Measurements from ENCODE around the gene ARHGAP9. TPM values are rescaled to one million over a fixed set of nuclear protein-coding genes. Genes with fewer than 3 reads are reported as not detected.
"Not testable (repeated sequence)": the region's sequence is repeated elsewhere in the genome, so short reads cannot be mapped to it uniquely, and the experiment has no call there.

The ARHGAP9 gene
- total RNA-seq, 2 experiments from 2014 or later: 218 to 259 TPM

DNA sequence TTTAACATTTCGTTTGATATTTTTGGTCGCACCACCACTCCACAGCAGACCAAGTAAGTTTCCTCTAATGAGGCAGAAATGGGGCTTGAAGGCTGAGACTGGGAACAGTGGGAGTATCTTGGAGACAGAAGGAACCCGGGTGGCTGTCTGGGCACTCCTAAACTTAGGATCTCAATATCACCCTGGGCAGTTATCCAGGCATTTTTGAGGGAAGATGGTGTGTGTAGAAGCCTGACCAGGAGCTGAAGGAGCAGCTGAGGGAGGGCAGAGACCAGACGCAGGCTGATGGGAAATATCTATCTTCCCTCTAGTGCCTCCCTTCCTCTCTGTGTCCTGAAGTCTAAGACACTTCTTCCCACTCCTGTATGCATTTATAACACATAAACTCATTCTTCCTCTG lies 18.9 kb upstream of the ARHGAP9 start:
- ChIA-PET CTCF (no interaction called here), POLR2A (no interaction called here)
- DNase-seq: no peak
- Mint-ChIP-seq H3K27me3 (no peaks in the 10 kb centered on the region), H3K36me3 (ENCODE audit: low read depth) (peaks cover 65% of the 10 kb centered on the region), H3K4me3 (no peak overlapping the region), H3K4me1 (no peaks in the 10 kb centered on the region), H3K27ac (no peak overlapping the region), H3K9me3 (no peaks in the 10 kb centered on the region)

DNA sequence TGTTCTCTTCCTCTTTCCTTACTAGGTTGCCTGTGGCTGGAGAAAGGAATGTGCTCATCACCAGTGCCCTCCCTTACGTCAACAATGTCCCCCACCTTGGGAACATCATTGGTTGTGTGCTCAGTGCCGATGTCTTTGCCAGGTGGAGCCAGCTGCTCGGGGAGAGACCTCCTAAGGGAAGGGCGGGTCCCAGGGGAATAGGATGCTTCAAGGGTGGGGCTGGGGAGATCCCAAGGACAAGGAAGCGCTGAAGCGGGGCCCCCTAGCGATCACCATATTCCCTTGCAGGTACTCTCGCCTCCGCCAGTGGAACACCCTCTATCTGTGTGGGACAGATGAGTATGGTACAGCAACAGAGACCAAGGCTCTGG lies 18.5 kb upstream of the ARHGAP9 start:
- ChIA-PET CTCF (interaction anchor here (1.0 to 1.7 kb wide), 3 partner anchors 19 to 40 kb away, joined by 3 to 6 read pairs (median 3); no protein-coding TSS in a partner anchor), POLR2A (no interaction called here)
- peaks cover 62% of the 10 kb centered on the region for H3K36me3 Mint-ChIP-seq (ENCODE audit: low read depth)
- H3K9me3 Mint-ChIP-seq: no peaks in the 10 kb centered on the region
- H3K4me3 Mint-ChIP-seq: no peak overlapping the region
- no peak overlapping the region for H3K27ac Mint-ChIP-seq
- DNase-seq: no peak
- H3K4me1 Mint-ChIP-seq: no peaks in the 10 kb centered on the region
- H3K27me3 Mint-ChIP-seq: no peaks in the 10 kb centered on the region

DNA sequence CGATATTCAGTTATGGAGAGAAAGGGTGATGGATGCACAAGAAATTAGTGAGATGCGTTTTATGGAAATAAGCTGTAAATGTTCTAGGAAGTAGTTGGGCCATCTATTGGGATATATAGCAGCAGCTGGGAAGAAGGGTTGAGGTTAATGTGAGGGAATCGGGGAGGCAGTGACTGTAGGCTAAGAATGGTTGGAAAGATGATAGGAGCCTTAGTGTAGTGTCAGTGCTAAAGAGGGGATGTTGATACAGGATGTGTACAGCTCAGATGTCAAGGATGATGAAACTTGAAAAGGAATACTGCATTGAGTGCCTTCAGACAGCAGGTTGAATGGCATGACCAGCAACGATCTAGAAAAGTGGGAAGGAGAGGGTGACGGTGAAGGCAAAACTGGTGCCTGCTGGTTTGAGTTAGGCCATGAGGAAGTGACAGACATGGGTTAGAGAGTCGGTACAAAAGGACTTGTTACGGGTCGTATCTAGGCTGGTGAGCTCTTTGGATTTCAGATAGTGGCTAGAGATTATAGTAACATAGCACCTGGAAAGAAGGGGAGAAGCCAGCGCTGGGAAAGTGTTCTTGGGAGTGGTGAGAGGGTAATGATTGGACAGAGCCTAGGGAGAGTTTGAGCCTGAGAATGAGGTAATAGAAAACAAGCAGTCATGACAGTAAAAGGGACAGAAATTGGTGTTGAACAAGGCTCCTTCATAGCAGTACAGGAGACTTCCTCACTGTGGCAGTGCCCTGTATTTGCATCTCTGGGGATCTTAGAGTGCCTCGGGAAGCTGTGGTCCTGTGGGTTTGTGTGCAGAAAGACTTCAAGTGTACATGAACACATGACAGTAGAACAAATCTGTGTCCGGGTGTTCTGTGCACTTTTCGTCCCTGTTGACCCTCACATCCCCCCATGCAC lies 17.8 kb upstream of the ARHGAP9 start:
- Mint-ChIP-seq H3K4me1 (peaks cover 3% of the 10 kb centered on the region), H3K36me3 (ENCODE audit: low read depth) (peaks cover 63% of the 10 kb centered on the region), H3K9me3 (no peaks in the 10 kb centered on the region), H3K4me3 (no peak overlapping the region), H3K27ac (no peak overlapping the region), H3K27me3 (no peaks in the 10 kb centered on the region)
- CTCF ChIA-PET: interaction anchor here (1.0 to 1.7 kb wide), 4 partner anchors 15 to 39 kb away, joined by 3 to 6 read pairs (median 3); no protein-coding TSS in a partner anchor
- no peak for DNase-seq
- POLR2A ChIA-PET: no interaction called here

DNA sequence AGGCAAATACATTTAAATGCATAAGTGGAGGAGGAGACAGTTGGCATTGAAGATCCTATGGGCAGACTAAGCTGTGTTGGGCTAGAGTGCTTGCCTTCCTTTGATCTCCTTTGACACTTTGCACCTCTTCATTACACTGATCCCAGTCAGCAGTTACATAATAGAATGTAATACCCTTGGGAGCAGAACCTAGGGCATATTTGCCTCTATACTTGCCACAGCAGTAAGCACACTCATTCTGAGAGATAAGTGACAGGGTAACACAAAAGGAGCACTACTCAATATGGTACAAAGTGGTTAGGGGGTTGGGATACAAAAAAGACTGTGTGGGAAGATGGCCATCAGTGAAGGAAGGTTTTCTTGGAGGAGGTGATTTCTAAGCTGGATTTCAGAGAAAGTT lies 17.2 kb upstream of the ARHGAP9 start:
- DNase-seq: no peak
- CTCF ChIA-PET: interaction anchor here (1.0 to 1.7 kb wide), 4 partner anchors 16 to 129 kb away, joined by 3 to 6 read pairs (median 3); no protein-coding TSS in a partner anchor
- no peaks in the 10 kb centered on the region for H3K27me3 Mint-ChIP-seq
- peaks cover 63% of the 10 kb centered on the region for H3K36me3 Mint-ChIP-seq (ENCODE audit: low read depth)
- POLR2A ChIA-PET: no interaction called here
- H3K9me3 Mint-ChIP-seq: no peaks in the 10 kb centered on the region
- peaks cover 3% of the 10 kb centered on the region for H3K4me1 Mint-ChIP-seq
- no peak overlapping the region for H3K27ac Mint-ChIP-seq
- H3K4me3 Mint-ChIP-seq: no peak overlapping the region

DNA sequence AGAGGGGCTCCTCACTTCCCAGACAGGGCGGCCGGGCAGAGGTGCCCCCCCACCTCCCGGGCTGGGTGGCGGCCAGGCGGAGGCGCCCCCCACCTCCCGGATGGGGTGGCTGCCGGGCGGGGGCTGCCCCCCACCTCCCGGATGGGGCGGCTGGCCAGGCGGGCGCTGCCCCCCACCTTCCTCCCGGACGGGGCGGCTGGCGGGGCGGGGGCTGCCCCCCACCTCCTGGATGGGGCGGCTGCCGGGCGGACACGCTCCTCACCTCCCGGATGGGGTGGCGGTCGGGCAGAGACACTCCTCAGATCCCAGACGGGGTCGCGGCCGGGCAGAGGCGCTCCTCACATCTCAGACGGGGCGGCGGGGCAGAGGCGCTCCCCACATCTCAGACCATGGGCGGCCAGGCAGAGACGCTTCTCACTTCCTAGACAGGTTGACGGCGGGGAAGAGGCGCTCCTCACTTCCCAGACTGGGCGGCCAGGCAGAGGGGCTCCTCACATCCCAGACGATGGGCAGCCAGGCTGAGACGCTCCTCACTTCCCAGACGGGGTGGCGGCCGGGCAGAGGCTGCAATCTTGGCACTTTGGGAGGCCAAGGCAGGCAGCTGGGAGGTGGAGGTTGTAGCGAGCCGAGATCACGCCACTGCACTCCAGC lies 15.5 kb upstream of the ARHGAP9 start:
- DNase-seq, POLR2A ChIA-PET, H3K4me3 Mint-ChIP-seq, H3K27me3 Mint-ChIP-seq, CTCF ChIA-PET, H3K9me3 Mint-ChIP-seq, H3K4me1 Mint-ChIP-seq: not testable (repeated sequence)
- H3K36me3 Mint-ChIP-seq (ENCODE audit: low read depth): peaks cover 62% of the 10 kb centered on the region
- H3K27ac Mint-ChIP-seq: peak overlapping the region; percentile 50

DNA sequence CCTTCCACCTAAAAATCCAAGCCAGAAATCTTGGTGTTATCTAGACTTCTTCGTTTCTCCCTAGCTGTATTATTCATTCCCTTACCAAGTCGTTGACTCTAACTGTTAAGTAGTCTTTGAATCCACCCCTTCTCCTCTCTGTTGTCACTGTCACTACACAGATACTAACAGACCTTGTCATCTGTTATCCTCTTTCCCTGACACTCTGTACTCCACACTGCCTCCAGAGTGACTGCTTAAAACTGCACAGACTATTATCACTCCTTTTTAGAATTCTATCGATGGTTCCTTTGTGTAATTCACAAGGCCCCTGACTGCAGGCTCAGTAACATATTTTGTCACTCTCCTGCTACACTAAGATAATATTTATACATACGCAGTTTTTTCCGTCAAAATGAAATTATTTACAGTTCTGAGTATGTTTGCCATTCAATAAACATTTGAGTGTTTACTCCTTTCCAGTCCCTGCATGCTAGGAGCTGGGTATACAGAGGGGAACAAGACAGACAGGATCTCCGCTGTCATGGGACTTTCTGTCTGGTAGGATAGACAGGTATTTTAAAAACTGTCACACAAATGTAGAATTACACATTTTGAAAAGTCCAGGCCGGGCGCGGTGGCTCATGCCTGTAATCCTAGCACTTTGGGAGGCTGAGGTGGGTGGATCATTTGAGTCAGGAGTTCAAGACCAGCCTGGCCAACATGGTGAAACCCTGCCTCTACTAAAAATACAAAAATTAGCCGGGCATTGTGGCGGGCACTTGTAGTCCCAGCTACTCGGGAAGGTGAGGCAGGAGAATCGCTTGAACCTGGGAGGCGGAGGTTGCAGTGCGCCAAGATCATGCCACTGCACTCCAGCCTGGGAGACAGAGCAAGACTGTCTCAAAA lies 12.0 kb upstream of the ARHGAP9 start:
- H3K4me3 Mint-ChIP-seq: no peak overlapping the region
- ChIA-PET POLR2A (no interaction called here), CTCF (interaction anchor here (1.0 to 1.5 kb wide), 5 partner anchors 9 to 33 kb away, joined by 3 to 4 read pairs (median 4); no protein-coding TSS in a partner anchor)
- peaks cover 31% of the 10 kb centered on the region for H3K4me1 Mint-ChIP-seq
- H3K36me3 Mint-ChIP-seq (ENCODE audit: low read depth): peaks cover 49% of the 10 kb centered on the region
- DNase-seq: peak; percentile 30
- H3K9me3 Mint-ChIP-seq: no peaks in the 10 kb centered on the region
- peak overlapping the region; percentile 51 for H3K27ac Mint-ChIP-seq
- no peaks in the 10 kb centered on the region for H3K27me3 Mint-ChIP-seq

DNA sequence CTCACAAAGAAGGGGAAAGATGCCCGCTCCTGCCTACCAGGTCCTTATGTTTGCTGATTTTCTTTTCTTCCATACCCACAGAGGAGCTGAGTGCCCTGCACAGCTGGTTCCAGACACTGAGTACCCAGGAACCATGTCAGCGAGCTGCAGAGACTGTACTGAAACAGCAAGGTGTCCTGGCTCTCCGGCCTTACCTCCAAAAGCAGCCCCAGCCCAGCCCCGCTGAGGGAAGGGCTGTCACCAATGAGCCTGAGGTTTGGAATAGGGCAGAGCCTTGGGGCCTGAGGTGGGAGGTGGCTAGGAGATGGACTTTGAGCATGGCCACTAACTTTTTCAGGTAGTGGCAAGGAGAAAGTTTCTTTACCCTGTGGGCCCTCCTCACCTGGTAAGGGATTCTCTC lies 10.5 kb upstream of the ARHGAP9 start:
- DNase-seq: no peak
- Mint-ChIP-seq H3K4me1 (peaks cover 31% of the 10 kb centered on the region), H3K9me3 (no peaks in the 10 kb centered on the region), H3K4me3 (no peak overlapping the region), H3K27me3 (no peaks in the 10 kb centered on the region), H3K36me3 (ENCODE audit: low read depth) (peaks cover 43% of the 10 kb centered on the region), H3K27ac (no peak overlapping the region)
- ChIA-PET CTCF (interaction anchor here (1.0 to 1.5 kb wide), 6 partner anchors 8 to 27 kb away, joined by 3 to 5 read pairs (median 4); no protein-coding TSS in a partner anchor), POLR2A (no interaction called here)

DNA sequence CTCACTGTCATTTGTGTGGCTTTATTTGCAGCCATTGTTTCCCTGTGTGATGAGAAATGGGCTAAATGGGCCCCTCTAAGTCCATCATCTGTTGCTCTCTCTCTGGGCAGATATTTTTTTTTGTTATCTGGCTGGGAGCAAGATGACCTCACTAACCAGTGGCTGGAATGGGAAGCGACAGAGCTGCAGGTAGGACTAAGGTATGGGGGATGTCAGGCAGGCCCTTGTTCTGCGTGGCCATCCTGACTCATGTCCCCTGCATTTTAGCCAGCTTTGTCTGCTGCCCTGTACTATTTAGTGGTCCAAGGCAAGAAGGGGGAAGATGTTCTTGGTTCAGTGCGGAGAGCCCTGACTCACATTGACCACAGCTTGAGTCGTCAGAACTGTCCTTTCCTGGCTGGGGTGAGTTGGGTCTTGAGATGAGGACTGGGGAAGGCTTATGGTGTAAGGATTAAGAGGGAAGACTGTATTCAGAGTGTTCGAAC lies 9.5 kb upstream of the ARHGAP9 start:
- CTCF ChIA-PET: interaction anchor here (0.6 to 1.0 kb wide), 2 partner anchors 27 to 1333 kb away, joined by 3 to 4 read pairs; no protein-coding TSS in a partner anchor
- H3K27ac Mint-ChIP-seq: peak overlapping the region; percentile 91
- H3K9me3 Mint-ChIP-seq: no peaks in the 10 kb centered on the region
- DNase-seq: no peak
- H3K27me3 Mint-ChIP-seq: no peaks in the 10 kb centered on the region
- POLR2A ChIA-PET: no interaction called here
- H3K4me1 Mint-ChIP-seq: peaks cover 31% of the 10 kb centered on the region
- peak overlapping the region; percentile 91 for H3K4me3 Mint-ChIP-seq
- H3K36me3 Mint-ChIP-seq (ENCODE audit: low read depth): peaks cover 39% of the 10 kb centered on the region

DNA sequence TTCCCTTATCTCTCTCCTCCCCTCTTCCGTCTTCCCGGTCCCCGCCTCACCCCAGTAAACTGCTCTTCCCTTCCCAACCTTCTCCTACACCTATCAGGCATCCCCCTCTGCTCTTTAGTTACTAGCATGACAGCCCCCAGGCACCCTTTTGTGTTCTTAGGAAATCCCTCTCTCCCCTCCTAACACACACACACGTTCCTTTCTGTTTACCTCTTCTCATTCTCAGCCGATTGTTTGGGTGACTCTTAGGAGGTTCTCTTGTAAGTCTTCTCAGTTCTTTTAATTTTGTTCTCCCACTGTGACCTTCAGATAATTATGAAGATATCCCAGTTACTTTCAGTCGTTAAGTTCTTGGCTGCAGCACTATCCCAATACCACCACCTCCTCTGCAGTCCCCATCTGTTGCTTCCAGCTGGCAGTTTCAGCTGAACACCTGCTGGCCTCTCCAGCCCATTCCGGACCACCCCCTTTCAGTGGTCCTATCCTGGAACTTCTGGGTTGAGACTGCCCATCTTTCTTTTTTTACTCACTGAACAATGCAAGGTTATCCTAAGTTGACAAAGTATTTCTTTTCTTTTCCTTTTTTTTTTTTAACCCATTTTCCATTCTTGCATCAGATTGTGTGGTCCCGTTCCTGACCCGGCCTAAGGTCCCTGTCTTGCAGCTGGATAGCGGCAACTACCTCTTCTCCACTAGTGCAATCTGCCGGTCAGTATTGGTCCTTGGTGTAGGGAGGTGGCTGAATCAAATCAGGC lies 8.9 kb upstream of the ARHGAP9 start:
- no peaks in the 10 kb centered on the region for H3K9me3 Mint-ChIP-seq
- peak overlapping the region; percentile 91 for H3K4me3 Mint-ChIP-seq
- H3K36me3 Mint-ChIP-seq (ENCODE audit: low read depth): peaks cover 39% of the 10 kb centered on the region
- H3K27ac Mint-ChIP-seq: peak overlapping the region; percentile 91
- no peak for DNase-seq
- H3K4me1 Mint-ChIP-seq: peaks cover 31% of the 10 kb centered on the region
- ChIA-PET POLR2A (no interaction called here), CTCF (interaction anchor here (0.6 to 1.0 kb wide), 2 partner anchors 28 to 1332 kb away, joined by 3 to 4 read pairs; no protein-coding TSS in a partner anchor)
- no peaks in the 10 kb centered on the region for H3K27me3 Mint-ChIP-seq

DNA sequence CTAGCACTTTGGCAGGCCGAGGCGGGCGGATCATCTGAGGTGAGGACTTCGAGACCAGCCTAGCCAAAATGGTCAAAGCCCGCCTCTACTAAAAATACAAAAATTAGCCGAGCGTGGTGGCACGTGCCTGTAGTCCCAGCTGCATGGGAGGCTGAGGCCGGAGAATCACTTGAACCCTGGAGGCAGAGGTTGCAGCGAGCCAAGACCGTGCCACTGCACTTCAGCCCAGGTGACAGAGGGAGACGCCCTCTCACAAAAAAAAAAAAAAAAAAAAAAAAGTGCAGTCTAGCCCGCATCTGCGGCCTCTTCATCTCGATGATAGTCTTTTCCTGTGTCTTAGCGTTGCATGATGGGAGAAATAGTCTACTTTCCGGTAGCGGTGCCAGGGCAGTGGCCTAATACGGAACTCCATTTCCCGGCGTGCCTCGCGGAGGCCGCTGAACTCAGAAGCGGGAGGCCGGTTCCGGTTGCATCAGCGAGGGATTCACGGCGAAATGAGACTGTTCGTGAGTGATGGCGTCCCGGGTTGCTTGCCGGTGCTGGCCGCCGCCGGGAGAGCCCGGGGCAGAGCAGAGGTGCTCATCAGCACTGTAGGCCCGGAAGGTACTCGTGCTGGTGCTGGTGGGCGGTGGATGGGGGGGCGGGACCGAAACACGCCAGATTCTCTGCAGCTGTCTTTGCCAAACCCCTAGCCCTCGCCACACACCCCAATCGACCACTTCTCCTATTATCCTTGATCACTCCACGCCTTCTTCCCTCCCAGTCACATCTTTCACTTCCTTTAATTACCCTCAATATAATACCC lies 8.1 kb upstream of the ARHGAP9 start, which contains the start of gene MARS1:
Gene MARS1 (plus strand): TSS at position 472 of the 805 bp plus-strand sequence. CDS start 23 bp downstream, at position 495.
- peak; percentile 96 for DNase-seq
- H3K4me1 Mint-ChIP-seq: peaks cover 35% of the 10 kb centered on the region
- ChIA-PET CTCF (interaction anchor here (1.0 kb wide), 1 partner anchor 29 kb away, joined by 5 read pairs; the partner anchor contains the start of gene GLI1), POLR2A (no interaction called here)
- H3K36me3 Mint-ChIP-seq (ENCODE audit: low read depth): peaks cover 37% of the 10 kb centered on the region
- peak within 1 kb of the TSS; percentile 91 for H3K27ac Mint-ChIP-seq
- H3K27me3 Mint-ChIP-seq: no peaks in the 10 kb centered on the region
- peak within 1 kb of the TSS; percentile 91 for H3K4me3 Mint-ChIP-seq
- no peaks in the 10 kb centered on the region for H3K9me3 Mint-ChIP-seq

DNA sequence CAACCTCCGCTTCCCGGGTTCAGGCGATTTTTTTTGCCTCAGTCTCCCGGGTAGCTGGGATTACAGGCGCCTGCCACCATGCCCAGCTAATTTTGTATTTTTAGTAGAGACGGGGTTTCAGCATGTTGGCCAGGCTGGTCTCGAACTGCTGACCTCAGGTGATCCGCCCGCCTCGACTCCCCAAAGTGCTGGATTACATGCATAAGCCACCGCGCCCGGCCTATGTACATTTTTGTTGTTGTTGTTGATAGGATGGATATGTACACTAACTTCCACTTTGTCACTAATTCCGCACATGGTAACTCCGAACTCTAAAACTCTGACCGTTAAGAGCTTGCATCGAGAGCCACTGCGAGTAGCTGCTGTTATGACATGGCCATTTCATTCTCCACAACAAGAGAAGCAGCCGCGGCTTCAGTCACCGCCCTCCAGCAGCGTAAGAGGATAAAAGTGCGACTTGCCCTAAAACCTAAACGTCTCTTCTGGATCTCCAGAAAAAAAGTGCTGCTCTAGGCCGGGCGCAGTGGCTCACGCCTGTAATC lies 7.5 kb upstream of the ARHGAP9 start:
- Mint-ChIP-seq H3K27ac (peak overlapping the region; percentile 91), H3K4me3 (peak overlapping the region; percentile 91), H3K27me3 (no peaks in the 10 kb centered on the region), H3K36me3 (ENCODE audit: low read depth) (peaks cover 33% of the 10 kb centered on the region), H3K9me3 (no peaks in the 10 kb centered on the region), H3K4me1 (peaks cover 34% of the 10 kb centered on the region)
- CTCF ChIA-PET: interaction anchor here (0.6 to 1.0 kb wide), 4 partner anchors 8 to 31 kb away, joined by 3 to 5 read pairs (median 4); partner anchors contain the start of gene GLI1
- POLR2A ChIA-PET: no interaction called here
- no peak for DNase-seq
